Gastrocnemius medialis (tissue), 4 donors: ENCODE results near the gene WNT3. TPM values are rescaled to one million over a fixed set of nuclear protein-coding genes. Genes with fewer than 3 reads are reported as not detected.

Experiments used
- ATAC-seq, 2 donors: fragments of 150-250 bp; one replicate each; pipeline ENCODE4 v1.9.1; 2016
- DNase-seq, 2 donors: peaks; one replicate each; pipeline ENCODE4 v3.0.0-alpha.2; 2019
- H3K27ac ChIP-seq, 4 donors: fragments of 200-600 bp; sonication (generic); 1 replicate in 1 of 4; 2 replicates in 3 of 4; pipeline ENCODE4 v1.5.1; 2016 to 2018; ENCODE audit warnings: mild to moderate bottlenecking in 2 of 4, moderate library complexity in 1 of 4
- H3K27me3 ChIP-seq, 3 donors: fragments of 200-600 bp; sonication (generic) in 2 of 3; 1 replicate in 1 of 3; 2 replicates in 2 of 3; pipeline versions ENCODE4 v1.5.1 to v1.6.0; 2016 to 2019; ENCODE audit warnings: mild to moderate bottlenecking in 1 of 3, moderate library complexity in 1 of 3
- H3K36me3 ChIP-seq, 2 donors: fragments of 200-600 bp; sonication (generic) in 1 of 2; one replicate each; pipeline ENCODE4 v1.5.1; 2017 to 2018
- H3K4me1 ChIP-seq, 2 donors: fragments of 200-600 bp; sonication (generic) in 1 of 2; one replicate each; pipeline ENCODE4 v1.5.1; 2016 to 2017; ENCODE audit warnings: mild to moderate bottlenecking in 2 of 2
- H3K4me3 ChIP-seq, 4 donors: fragments of 200-600 bp; sonication (generic) in 3 of 4; 1 replicate in 1 of 4; 2 replicates in 3 of 4; pipeline ENCODE4 v1.5.1; 2016 to 2019; ENCODE audit warnings: mild to moderate bottlenecking in 2 of 4
- H3K9me3 ChIP-seq, 3 donors: fragments of 200-600 bp; sonication (generic) in 2 of 3; 1 replicate in 1 of 3; 2 replicates in 2 of 3; pipeline ENCODE4 v1.5.1; 2016 to 2019
- CTCF ChIP-seq, 5 experiments: fragments of 450-650 bp in 3 of 5; fragments of 200-600 bp in 2 of 5; sonication (generic) in 2 of 5; IDR thresholded peaks in 4 of 5; conservative IDR thresholded peaks in 1 of 5; 1 replicate in 4 of 5; 2 replicates in 1 of 5; pipeline ENCODE4 v1.5.1; 2016 to 2019; ENCODE audit warnings: antibody characterized with exemption in 5 of 5, mild to moderate bottlenecking in 3 of 5, moderate library complexity in 3 of 5
- POLR2A ChIP-seq, 2 donors: fragments of 450-650 bp; IDR thresholded peaks; one replicate each; pipeline ENCODE4 v1.6.1; 2017; ENCODE audit warnings: antibody characterized with exemption in 2 of 2, mild to moderate bottlenecking in 2 of 2, moderate library complexity in 2 of 2
- in situ Hi-C, 4 donors: fragments of 200-750 bp; cut with MboI; loops; one replicate each; pipeline versions ENCODE4 v1.15.0 to v1.8.0; 2017; ENCODE audit warnings: low sequenced_read_pairs in 4 of 4
- intact Hi-C: fragments of 100-400 bp; cut with DNase I; formaldehyde crosslinking; loops from one replicate; pipeline ENCODE4 v1.15.1; 2023; ENCODE audit warnings: low total_unique reads
- total RNA-seq, 4 donors: library from RNA; depleted of rRNA; stranded (reverse); fragments of >200 nt; gene quantifications; one replicate each; pipeline versions ENCODE4 v1.1.0 to v1.2.3, GENCODE V29; 2016

The WNT3 gene
- total RNA-seq, 4 donors from 2014 or later = 0.19 TPM; not detected in 3

DNA sequence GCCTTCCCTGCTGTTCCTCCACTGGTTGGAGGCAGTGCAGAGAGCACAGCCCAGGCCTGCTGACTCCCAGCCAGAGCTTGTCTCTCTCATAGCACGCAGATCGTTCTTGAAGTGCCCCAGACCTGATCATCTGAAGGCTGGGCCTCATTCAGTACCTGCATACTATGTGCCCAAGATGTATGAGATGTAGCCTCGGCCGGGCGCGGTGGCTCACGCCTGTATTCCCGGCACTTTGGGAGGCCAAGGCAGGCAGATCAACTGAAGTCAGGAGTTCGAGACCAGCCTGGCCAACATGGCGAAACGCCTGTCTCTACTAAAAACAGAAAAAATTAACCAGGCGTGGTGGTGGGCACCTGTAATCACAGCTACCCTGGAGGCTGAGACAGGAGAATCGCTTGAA is 31.0 kb downstream of the WNT3 start:
- in situ Hi-C loops = no loop called here
- DNase-seq (no peak), ATAC-seq (no peak)
- Histone ChIP-seq H3K9me3 (no peaks in the 10 kb centered on the region), H3K27ac (no peak overlapping the region), H3K27me3 (peaks cover 0 to 13% (median 11%) of the 10 kb centered on the region in 3 donors), H3K4me1 (no peaks in the 10 kb centered on the region), H3K36me3 (no peaks in the 10 kb centered on the region), H3K4me3 (no peak overlapping the region)
- intact Hi-C loops = no loop called here
- no peak for TF ChIP-seq POLR2A (IDR thresholded peaks at IDR 0.05)
- TF ChIP-seq CTCF (IDR thresholded peaks at IDR 0.05 in 4 of 5, conservative IDR thresholded peaks at IDR 0.05 in 1 of 5) = no peak

- H3K4me1 ChIP-seq = no peaks in the 10 kb centered on the region
- no peak overlapping the region for H3K4me3 ChIP-seq
- DNase-seq (no peak), ATAC-seq (no peak)
- H3K27ac ChIP-seq = no peak overlapping the region
- H3K9me3 ChIP-seq = no peaks in the 10 kb centered on the region
- intact Hi-C loops (no loop called here), in situ Hi-C loops (no loop called here)
- no peaks in the 10 kb centered on the region for H3K36me3 ChIP-seq
- H3K27me3 ChIP-seq = peaks cover 0 to 9% (median 4%) of the 10 kb centered on the region in 3 donors
- TF ChIP-seq POLR2A (IDR thresholded peaks at IDR 0.05) = no peak
- no peak for TF ChIP-seq CTCF (IDR thresholded peaks at IDR 0.05 in 4 of 5, conservative IDR thresholded peaks at IDR 0.05 in 1 of 5)
These were observed 32.8 kb downstream of the WNT3 start for GRCh38 chr17:46785696-46786095.

GRCh38 chr17:46783031-46783593 is 35.4 kb downstream of the WNT3 start:
- no peak for TF ChIP-seq CTCF (IDR thresholded peaks at IDR 0.05 in 4 of 5, conservative IDR thresholded peaks at IDR 0.05 in 1 of 5)
- TF ChIP-seq POLR2A (IDR thresholded peaks at IDR 0.05) = no peak
- H3K36me3 ChIP-seq = no peaks in the 10 kb centered on the region
- no peak for ATAC-seq
- no peaks in the 10 kb centered on the region for H3K9me3 ChIP-seq
- H3K4me3 ChIP-seq = no peak overlapping the region
- intact Hi-C loops (no loop called here), in situ Hi-C loops (no loop called here)
- H3K4me1 ChIP-seq = no peaks in the 10 kb centered on the region
- no peak overlapping the region for H3K27ac ChIP-seq
- H3K27me3 ChIP-seq = no peaks in the 10 kb centered on the region
- no peak for DNase-seq

GRCh38 chr17:46782250-46782953 is 36.1 kb downstream of the WNT3 start:
- no peak for DNase-seq
- H3K36me3 ChIP-seq = no peaks in the 10 kb centered on the region
- TF ChIP-seq CTCF (IDR thresholded peaks at IDR 0.05 in 4 of 5, conservative IDR thresholded peaks at IDR 0.05 in 1 of 5) (peak in 2 of 5 experiments; percentile 28 to 31), POLR2A (IDR thresholded peaks at IDR 0.05) (no peak)
- no peaks in the 10 kb centered on the region for H3K27me3 ChIP-seq
- intact Hi-C loops (no loop called here), in situ Hi-C loops (no loop called here)
- H3K9me3 ChIP-seq = no peaks in the 10 kb centered on the region
- no peak overlapping the region for H3K27ac ChIP-seq
- no peak for ATAC-seq
- no peaks in the 10 kb centered on the region for H3K4me1 ChIP-seq
- H3K4me3 ChIP-seq = no peak overlapping the region
